AG04450 (cell line): ENCODE data around the gene HPX. TPM values are rescaled to one million over a fixed set of nuclear protein-coding genes. Genes with fewer than 3 reads are reported as not detected.
"Not testable (repeated sequence)": the region's sequence is repeated elsewhere in the genome, so short reads cannot be mapped to it uniquely, and the experiment has no call there.

ENCODE experiments used
- CTCF ChIA-PET: fragments of 300-600, 350-600 bp; formaldehyde crosslinking; extraction: SDS; loops from one replicate; lab custom pipeline; 2022; ENCODE audit warnings: antibody characterized with exemption, inconsistent platforms; lab: Charles Lee
- POLR2A ChIA-PET: fragments of 350-600 bp; formaldehyde crosslinking; extraction: SDS; loops from one replicate; lab custom pipeline; 2021; ENCODE audit warnings: antibody characterized with exemption, inconsistent platforms; lab: Yijun Ruan, JAX
- DNase-seq: peaks from one replicate; pipeline ENCODE4 v3.0.0-alpha.2; 2011; ENCODE audit warnings: low read depth, low spot score
- H3K27ac ChIP-seq: one replicate; pipeline ENCODE4 v1.5.1; 2012; ENCODE audit warnings: low read depth, low read length, control low read depth
- H3K27me3 ChIP-seq: one replicate; pipeline ENCODE4 v1.6.0; 2012; ENCODE audit warnings: low read length; ENCODE audit not compliant: control insufficient read depth, insufficient read depth
- H3K4me3 ChIP-seq: 2 replicates; pipeline ENCODE4 v1.5.1; 2011; ENCODE audit warnings: mild to moderate bottlenecking, low read depth, low read length, control low read depth
- H3K9me3 ChIP-seq: 2 replicates; pipeline ENCODE4 v1.5.1; 2012; ENCODE audit warnings: low read length; ENCODE audit not compliant: control insufficient read depth, insufficient read depth
- CTCF ChIP-seq: IDR thresholded peaks from 2 replicates; pipeline ENCODE4 v1.5.1; 2011; ENCODE audit warnings: low read depth, low read length, control low read depth, inconsistent platforms
- polyA plus RNA-seq: library from polyadenylated mRNA; depleted of rRNA; stranded (reverse); fragments of >200 nt; gene quantifications from 2 replicates; pipeline ENCODE4 v1.2.3, GENCODE V29; 2011

The HPX gene
- polyA plus RNA-seq, 1 experiment, result 0.32 TPM

- H3K27me3 ChIP-seq, result no peaks in the 10 kb centered on the region
- no peak for DNase-seq
- peak overlapping the region; percentile 11 for H3K27ac ChIP-seq
- H3K9me3 ChIP-seq, result no peaks in the 10 kb centered on the region; the same call in 1 of the 2 replicates
- ChIA-PET POLR2A (no interaction called here), CTCF (interaction anchor here (0.9 to 1.2 kb wide), 2 partner anchors 45 to 49 kb away, joined by 3 read pairs; no protein-coding TSS in a partner anchor)
- H3K4me3 ChIP-seq, result no peak overlapping the region
- TF ChIP-seq CTCF, result no peak
These were observed 46.7 kb downstream of the HPX start for GRCh38 chr11:6393989-6394670.

- not testable (repeated sequence) for H3K27me3 ChIP-seq, DNase-seq, H3K27ac ChIP-seq, H3K4me3 ChIP-seq, H3K9me3 ChIP-seq
- ChIA-PET CTCF (interaction anchor here (1.5 kb wide), 2 partner anchors 29 to 52 kb away, joined by 4 to 6 read pairs; no protein-coding TSS in a partner anchor), POLR2A (interaction anchor here (1.8 kb wide), 1 partner anchor 14 kb away, joined by 3 read pairs; no protein-coding TSS in a partner anchor)
These were observed 48.5 kb downstream of the HPX start for GRCh38 chr11:6392251-6392650.

- Histone ChIP-seq H3K27me3 (no peaks in the 10 kb centered on the region), H3K27ac (no peak overlapping the region), H3K9me3 (no peaks in the 10 kb centered on the region; the same call in 1 of the 2 replicates), H3K4me3 (peak overlapping the region; percentile 84)
- ChIA-PET CTCF (interaction anchor here (1.5 to 4.9 kb wide), 4 partner anchors 13 to 53 kb away, joined by 4 to 63 read pairs (median 16); no protein-coding TSS in a partner anchor), POLR2A (interaction anchor here (1.7 to 2.0 kb wide), 3 partner anchors 11 to 72 kb away, joined by 3 to 5 read pairs (median 5); partner anchors contain the start of gene CAVIN3)
- DNase-seq, result no peak
- no peak for TF ChIP-seq CTCF
These were observed 49.2 kb downstream of the HPX start for GRCh38 chr11:6391537-6392134.

GRCh38 chr11:6390718-6391469, 49.9 kb downstream of the HPX start:
- no peaks in the 10 kb centered on the region for H3K27me3 ChIP-seq
- H3K4me3 ChIP-seq, result peak overlapping the region; percentile 84
- POLR2A ChIA-PET, result interaction anchor here (1.1 to 2.0 kb wide), 6 partner anchors 12 to 292 kb away, joined by 3 to 10 read pairs (median 5); partner anchors contain the start of genes APBB1, ARFIP2, CAVIN3 and MRPL17
- CTCF ChIA-PET, result interaction anchor here (1.0 to 4.9 kb wide), 4 partner anchors 13 to 53 kb away, joined by 3 to 63 read pairs (median 16); no protein-coding TSS in a partner anchor
- DNase-seq, result no peak
- no peaks in the 10 kb centered on the region; the same call in 1 of the 2 replicates for H3K9me3 ChIP-seq
- no peak for TF ChIP-seq CTCF
- peak overlapping the region; percentile 61 for H3K27ac ChIP-seq
